GM12892 (cell line): Measurements from ENCODE around the gene THBS2.

Experiments used
- POLR2A ChIP-seq: IDR thresholded peaks from 2 replicates; pipeline ENCODE4 v1.6.1; 2011; ENCODE audit warnings: low read depth, low read length, control low read depth
- POLR2AphosphoS5 ChIP-seq: IDR thresholded peaks from 2 replicates; pipeline ENCODE4 v1.6.1; 2011; ENCODE audit warnings: low read depth, low read length, control low read depth
- TAF1 ChIP-seq: IDR thresholded peaks from 2 replicates; pipeline ENCODE4 v1.6.1; 2011; ENCODE audit warnings: low read depth, mild to moderate bottlenecking, control low read depth, low read length, borderline replicate concordance

DNA sequence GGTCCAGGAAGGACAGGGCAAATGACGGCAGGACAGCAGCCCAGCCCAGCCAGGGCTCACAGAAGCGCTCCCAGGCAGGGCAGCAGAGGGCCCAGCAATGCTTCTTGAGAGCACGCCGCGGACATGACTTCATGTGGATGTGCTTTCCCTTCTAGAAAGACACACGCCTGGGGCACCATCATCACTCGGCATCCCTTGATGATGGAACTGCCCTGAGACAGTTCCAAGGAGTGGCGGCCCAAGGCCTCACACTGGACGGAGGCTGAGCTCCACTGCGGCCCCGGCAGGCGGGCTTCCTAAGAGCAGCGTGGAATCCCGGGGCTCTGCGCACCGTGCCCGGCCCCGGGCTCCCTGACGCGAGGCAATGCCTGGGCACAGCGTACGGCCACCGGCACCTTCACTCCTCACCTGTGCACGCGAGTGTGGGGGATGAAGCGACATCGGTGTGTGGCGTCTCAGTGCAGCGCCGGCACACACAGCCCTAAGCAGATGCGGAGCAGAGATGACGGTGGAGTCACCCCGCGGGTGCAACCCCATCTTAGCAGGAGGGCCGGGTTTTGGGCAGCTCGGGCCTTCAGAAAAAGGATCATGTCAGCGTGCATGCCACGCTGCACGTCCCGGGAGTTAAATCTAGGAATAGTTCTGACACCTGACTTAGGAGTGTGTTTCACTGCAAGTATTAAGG, 86.6 kb downstream of the THBS2 start:
- no peak for TF ChIP-seq POLR2A
- no peak for TF ChIP-seq TAF1
- TF ChIP-seq POLR2AphosphoS5: no peak
